T1000 (cell line): ENCODE data around the gene EIF2S2.

Experiments
- DNase-seq: peaks from one replicate; lab custom pipeline; 2025; ENCODE audit warnings: mixed read lengths; lab: John Stamatoyannopoulos, UW

The EIF2S2 gene

GRCh38 chr20:34088305-34089174 lies 23.5 kb downstream of the EIF2S2 start:
- no peak for DNase-seq

DNA sequence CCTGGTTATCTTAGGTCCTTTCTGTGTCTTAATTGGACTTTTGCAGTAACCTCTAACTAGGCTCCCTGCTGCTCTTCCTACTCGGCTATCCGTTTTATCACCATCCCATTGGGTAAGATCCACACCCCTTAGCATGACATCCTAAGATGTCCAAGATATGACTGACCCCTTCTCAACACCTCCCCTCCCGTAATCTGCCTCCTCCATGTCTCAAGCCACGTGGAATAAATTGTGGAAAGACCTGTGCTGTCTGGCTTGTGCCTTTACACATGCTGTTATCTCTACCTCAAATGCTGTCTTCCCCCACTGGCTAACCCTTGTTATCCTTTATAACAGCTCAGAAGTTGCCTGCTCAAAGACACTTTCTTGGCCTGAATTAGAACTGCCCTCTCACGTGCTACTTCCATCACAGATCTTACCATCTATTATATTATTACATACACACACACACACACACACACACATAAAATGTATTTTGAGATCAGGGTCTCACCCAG lies 26.5 kb downstream of the EIF2S2 start:
- DNase-seq, result no peak

DNA sequence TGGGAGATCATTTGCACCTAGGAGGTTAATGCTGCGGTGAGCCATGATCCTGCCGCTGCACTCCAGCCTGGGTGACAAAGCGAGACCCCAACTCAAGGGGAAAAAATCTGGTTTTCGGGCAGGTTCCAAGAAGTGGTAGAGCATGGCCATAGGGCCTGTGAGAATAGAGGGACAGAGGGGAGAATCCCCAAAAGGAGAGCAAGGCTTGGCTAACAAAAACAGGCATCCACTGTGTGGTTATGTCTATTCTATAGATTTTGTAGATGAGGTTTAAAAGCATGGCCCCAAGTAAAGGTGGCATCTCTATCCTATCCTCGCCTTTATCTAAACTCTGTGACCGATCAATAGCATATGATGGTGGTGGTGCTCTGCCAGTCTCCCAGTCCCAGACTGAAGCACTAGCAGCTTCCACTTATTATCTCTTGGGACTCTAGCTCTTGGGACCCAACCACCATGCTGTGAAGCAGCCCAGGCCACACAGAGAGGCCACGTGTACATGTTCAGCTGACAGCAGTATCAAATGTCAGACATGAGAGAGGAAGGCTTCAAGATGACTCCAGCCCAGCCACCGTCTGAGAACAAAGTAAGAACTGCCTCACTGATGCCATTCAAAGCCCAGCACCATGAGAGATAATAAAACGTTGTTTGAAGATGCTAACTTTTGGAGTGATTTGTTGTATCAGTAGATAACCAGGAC lies 27.7 kb downstream of the EIF2S2 start:
- no peak for DNase-seq

- no peak for DNase-seq
Observed at GRCh38 chr20:34083781-34084180, 28.3 kb downstream of the EIF2S2 start.

GRCh38 chr20:34083137-34083536 lies 28.9 kb downstream of the EIF2S2 start:
- DNase-seq, result peak; percentile 67

DNA sequence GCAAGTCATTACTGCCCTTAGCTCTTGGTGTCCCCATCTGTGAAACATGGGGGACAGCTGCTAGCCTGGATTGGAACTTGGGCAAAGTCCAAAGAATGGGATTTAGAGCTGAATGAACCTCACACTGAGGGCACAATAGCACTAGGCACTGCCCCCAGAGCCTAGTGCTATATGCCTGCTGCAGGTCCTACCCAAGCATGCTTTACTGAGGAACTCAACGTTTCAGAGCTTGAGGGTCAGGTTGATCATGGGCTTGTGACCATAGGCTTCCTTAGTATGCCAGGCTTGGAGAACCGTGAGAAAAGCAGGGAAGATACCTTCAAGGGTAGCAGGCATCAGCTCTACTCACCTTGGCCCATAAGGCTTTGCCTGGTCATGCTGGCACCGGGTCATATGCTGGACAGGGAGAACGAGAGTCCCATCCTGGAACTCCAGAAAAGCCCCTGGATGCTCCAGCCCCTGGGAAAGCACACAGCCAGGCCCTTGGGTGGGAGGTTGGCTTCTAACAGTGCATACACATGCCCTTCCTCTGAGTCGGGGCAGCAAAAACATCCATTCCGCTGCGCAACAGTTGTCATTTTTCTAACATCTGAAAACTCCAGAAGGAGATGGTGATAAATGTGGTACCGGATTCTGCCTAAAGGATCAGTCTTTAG lies 29.7 kb downstream of the EIF2S2 start:
- no peak for DNase-seq

GRCh38 chr20:34079818-34080217 lies 32.2 kb downstream of the EIF2S2 start:
- no peak for DNase-seq

DNA sequence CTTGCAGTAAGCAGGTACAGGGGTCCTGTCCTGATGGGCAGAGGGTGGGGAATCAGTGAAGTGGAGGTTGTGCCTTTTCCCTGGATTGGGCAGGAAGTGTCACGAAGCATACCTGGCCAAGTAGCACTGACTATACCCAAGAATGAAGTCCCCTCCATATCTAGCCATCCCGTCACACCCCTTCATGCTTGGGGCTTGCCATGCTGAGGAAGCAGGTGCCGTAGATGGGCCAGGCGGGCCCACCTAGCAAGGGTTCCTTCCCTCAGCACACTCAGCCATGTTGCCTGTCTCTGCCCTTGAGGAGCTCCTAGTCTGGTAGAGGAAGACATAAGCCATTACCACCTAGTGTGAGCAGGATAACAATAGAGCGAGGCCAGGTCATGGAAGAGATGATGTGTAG lies 33.5 kb downstream of the EIF2S2 start:
- no peak for DNase-seq

- DNase-seq, result no peak
Observed at GRCh38 chr20:34076952-34077351, 35.1 kb downstream of the EIF2S2 start.

DNA sequence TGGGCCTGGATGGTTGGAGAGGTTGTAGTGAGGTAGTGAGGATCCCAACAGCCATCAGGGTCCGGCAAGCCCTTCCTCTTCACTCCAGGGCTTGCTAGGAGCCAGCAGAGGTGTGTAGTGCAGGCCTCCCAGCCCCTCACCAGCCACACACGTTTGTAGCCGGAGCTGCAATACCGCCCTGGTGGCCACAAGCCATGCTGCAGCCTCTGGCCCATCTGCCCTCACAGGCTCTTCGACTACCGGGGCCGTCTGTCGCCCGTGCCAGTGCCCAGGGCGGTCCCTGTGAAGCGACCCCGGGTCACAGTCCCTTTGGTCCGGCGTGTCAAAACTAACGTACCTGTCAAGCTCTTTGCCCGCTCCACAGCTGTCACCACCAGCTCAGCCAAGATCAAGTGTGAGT lies 36.4 kb downstream of the EIF2S2 start:
- no peak for DNase-seq

DNA sequence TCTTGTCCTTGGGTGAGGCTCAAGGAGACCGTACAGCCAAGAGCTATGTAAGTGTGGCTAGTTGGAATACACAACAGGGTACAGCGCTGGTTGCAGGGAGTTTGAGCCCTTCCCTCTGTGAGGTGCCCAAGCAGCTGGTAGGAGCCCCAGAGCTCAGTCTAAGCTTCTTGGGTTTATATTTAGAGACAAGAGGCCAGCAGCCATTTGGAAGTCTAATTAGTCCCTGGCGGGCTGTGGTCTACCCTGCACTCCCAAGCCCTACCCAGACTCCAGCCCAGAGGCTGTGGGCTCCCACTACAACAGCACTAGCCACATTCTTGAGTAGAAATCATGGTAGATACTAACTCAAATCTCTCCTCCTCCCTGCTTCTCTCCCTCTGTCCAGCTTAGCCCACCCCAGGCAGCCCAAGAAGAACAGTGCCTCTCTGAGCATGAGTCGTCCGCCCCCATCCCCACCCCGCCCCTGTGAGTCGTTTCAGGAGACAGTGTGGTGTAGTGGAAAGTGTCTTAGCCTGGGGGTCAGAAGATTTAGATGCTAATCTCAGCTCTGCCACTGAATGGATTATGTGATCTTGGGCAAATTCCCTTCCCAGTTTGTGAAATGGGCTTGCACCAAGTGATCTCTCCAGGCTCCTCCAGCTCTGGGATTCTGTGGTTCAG lies 37.8 kb downstream of the EIF2S2 start:
- peak; percentile 5 for DNase-seq

- DNase-seq, result no peak
Observed at GRCh38 chr20:34072778-34073177, 39.3 kb downstream of the EIF2S2 start.

DNA sequence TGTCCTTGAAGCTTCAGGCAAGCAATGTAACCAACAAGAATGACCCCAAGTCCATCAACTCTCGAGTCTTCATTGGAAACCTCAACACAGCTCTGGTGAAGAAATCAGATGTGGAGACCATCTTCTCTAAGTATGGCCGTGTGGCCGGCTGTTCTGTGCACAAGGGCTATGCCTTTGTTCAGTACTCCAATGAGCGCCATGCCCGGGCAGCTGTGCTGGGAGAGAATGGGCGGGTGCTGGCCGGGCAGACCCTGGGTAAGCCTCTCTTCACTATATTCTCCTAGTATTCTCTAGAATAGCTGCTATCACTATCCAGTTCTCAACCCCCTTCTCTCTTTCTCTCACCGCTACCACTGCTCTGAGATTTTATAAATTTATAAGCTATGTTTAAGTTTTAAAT lies 40.0 kb downstream of the EIF2S2 start:
- no peak for DNase-seq

DNA sequence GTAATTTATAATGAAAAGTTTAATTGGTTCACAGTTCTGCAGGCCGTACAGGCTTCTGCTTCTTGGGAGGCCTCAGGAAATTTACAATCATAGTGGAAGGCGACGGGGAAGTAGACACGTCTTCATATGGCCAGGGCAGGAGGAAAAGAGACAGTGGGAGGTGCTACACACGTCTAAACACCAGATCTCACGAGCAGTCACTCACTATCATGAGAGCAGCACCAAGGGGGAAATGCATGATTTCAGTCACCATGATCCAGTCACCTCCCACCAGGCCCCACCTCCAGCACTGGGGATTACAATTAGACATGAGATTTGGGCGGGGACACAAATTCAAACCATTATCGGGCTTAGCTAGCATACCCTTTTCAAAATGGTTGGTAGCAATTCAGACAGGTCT lies 41.2 kb downstream of the EIF2S2 start:
- DNase-seq, result no peak

GRCh38 chr20:34070079-34070439 lies 42.0 kb downstream of the EIF2S2 start:
- DNase-seq, result no peak

DNA sequence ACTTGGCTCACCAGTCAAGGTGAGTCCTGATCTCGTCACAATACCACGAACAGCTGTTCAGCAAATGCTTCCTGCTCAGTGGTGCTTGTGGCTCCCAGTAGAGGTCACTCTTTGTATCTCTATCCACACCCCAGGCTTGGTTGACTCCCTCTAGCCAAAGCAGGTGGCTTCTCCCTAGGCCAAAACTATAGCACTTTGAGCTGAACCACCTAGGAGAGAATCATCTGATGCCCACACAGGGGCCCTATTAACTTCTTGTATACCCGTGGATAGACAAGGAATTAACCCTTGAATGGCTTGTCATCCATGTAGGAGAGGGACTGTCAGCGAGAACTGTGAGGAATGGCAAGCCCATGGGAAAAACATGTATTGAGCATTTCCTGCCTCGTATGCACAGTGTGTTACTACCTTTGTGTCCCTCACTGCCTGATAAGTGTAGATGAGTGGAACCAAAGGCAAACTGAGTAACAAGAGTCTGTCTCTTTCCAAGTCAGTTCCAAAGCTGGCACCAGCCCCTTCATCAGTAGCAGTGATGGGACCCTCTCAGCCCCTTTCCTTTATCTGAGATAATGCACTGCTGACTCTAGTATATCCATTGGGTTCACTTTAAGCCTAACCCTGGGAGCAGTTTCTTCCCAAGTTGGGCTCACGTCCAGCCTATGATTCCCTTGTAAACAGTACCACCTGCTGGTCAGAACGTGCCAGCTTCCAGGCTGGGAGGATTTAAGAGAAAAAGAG lies 42.5 kb downstream of the EIF2S2 start:
- DNase-seq, result peak; percentile 67

DNA sequence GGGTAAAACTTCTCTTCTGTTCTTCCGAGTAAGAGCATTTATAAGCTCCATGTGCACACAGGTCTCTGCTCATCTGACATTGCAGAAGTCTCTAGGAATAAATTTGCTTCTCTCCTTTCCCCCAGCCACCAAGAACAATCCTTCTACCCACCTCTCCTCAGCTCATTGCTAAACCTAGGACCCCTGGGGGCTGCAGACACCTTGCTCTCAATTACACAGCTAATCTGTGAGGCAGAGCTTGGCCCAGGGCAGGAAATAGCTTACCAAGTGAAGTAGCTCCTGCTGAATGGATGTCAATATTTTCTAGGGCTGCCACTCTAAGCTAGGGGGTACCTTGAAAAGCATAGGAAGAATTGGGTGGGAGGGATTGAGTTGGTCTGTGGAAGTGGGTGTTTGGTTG lies 44.0 kb downstream of the EIF2S2 start:
- no peak for DNase-seq

GRCh38 chr20:34066476-34067090 lies 45.5 kb downstream of the EIF2S2 start:
- DNase-seq, result peak; percentile 39

DNA sequence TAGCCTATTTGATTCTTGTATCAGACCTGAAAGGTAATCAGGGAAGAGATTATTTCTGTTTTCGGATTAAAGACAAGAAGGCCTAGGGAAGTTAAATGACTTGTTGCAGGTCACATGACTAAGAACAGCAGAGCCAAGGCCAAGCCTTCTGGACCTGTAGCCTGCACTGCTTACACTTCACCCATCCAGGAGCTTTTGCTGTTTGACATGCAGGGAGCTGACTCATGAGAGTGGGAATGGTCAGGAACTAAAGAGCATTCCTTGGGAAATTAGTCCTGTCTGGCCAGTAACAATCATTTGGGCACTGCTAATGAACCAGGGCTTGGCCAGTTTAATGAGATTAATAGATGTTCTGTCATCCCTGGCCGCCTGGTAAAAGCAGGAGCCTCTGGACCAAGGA lies 46.8 kb downstream of the EIF2S2 start:
- peak; percentile 5 for DNase-seq

GRCh38 chr20:34064286-34064685 lies 47.8 kb downstream of the EIF2S2 start:
- no peak for DNase-seq
